HL-60 (cell line): ENCODE data around the gene ANK3.

Experiments
- POLR2AphosphoS5 ChIP-seq: IDR thresholded peaks from 2 replicates; pipeline ENCODE4 v1.6.1; 2012; ENCODE audit warnings: low read depth
- REST ChIP-seq: IDR thresholded peaks from 2 replicates; pipeline ENCODE4 v1.6.1; 2012; ENCODE audit warnings: low read depth; ENCODE audit not compliant: insufficient replicate concordance
- TF ChIP-seq, protein P1 (sequence below): IDR thresholded peaks from one replicate; pipeline ENCODE4 v1.5.1; 2011; ENCODE audit warnings: low read length, control low read depth, inconsistent platforms; ENCODE audit not compliant: insufficient read depth

DNA sequence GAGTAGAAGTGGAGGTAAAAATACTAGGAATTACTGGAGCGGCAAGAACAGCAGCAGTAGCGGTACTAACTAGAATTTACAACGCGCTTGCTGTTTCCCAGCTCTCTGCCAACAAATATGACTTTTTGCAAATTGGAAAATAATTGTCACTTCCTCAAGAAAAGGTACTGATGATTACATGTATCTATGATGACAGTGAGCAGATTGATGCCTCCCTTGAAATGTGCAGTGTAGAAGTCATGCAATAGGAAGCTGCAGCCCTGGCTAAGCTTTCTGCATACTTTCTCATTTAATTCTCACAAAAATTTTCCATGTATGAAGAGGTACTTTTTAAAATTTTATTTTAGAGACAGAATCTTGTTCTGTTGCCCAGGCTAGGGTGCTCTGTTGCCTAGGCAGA, 49.9 kb downstream of the ANK3 start:
- no peak for TF ChIP-seq POLR2AphosphoS5
- TF ChIP-seq, protein P1, sequence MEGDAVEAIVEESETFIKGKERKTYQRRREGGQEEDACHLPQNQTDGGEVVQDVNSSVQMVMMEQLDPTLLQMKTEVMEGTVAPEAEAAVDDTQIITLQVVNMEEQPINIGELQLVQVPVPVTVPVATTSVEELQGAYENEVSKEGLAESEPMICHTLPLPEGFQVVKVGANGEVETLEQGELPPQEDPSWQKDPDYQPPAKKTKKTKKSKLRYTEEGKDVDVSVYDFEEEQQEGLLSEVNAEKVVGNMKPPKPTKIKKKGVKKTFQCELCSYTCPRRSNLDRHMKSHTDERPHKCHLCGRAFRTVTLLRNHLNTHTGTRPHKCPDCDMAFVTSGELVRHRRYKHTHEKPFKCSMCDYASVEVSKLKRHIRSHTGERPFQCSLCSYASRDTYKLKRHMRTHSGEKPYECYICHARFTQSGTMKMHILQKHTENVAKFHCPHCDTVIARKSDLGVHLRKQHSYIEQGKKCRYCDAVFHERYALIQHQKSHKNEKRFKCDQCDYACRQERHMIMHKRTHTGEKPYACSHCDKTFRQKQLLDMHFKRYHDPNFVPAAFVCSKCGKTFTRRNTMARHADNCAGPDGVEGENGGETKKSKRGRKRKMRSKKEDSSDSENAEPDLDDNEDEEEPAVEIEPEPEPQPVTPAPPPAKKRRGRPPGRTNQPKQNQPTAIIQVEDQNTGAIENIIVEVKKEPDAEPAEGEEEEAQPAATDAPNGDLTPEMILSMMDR: no peak
- TF ChIP-seq REST: no peak
